Upper lobe of right lung (tissue), 1 donor: ENCODE data around the gene HOXA7. TPM values are rescaled to one million over a fixed set of nuclear protein-coding genes. Genes with fewer than 3 reads are reported as not detected.
A peak's percentile ranks its signal among the peaks of the same experiment; 100 is the strongest.

Experiments used
- ATAC-seq: fragments of 200-7000 bp; cut with Tn5 transposase; one replicate; pipeline ENCODE4 v1.9.1; 2020; ENCODE audit warnings: mild to moderate bottlenecking, moderate library complexity
- DNase-seq: peaks from one replicate; pipeline ENCODE4 v3.0.0-alpha.2; 2020
- H3K27ac ChIP-seq: fragments of 200-600 bp; one replicate; pipeline ENCODE4 v1.8.0; 2022
- H3K27me3 ChIP-seq: fragments of 200-600 bp; one replicate; pipeline ENCODE4 v1.8.0; 2022; ENCODE audit warnings: mild to moderate bottlenecking
- H3K36me3 ChIP-seq: fragments of 200-600 bp; one replicate; pipeline ENCODE4 v1.8.0; 2022
- H3K4me1 ChIP-seq: fragments of 200-600 bp; one replicate; pipeline ENCODE4 v1.8.0; 2022
- H3K4me3 ChIP-seq: fragments of 200-600 bp; one replicate; pipeline ENCODE4 v1.8.0; 2022; ENCODE audit warnings: mild to moderate bottlenecking
- H3K9me3 ChIP-seq: fragments of 200-600 bp; one replicate; pipeline ENCODE4 v1.8.0; 2022
- CTCF ChIP-seq: fragments of 200-600 bp; IDR thresholded peaks from one replicate; pipeline ENCODE4 v1.8.0; 2022; ENCODE audit warnings: antibody characterized with exemption
- intact Hi-C: fragments of 100-400 bp; cut with DNase I; formaldehyde crosslinking; loops from one replicate; pipeline ENCODE4 v1.11.0; 2022
- total RNA-seq: library from RNA; stranded (reverse); fragmentation: NEBNext Ultra II Directional; extraction: Animal tissue kit (Norgen Biotek cat#: 25700); gene quantifications from one replicate; pipeline ENCODE4 v1.2.1, GENCODE V29; 2021
- donor health status: DM: no; HTN: yes; CAD: no; lungs with severe emphysema.

Gene HOXA7
- total RNA-seq, 1 donor from 2014 or later = 2.9 TPM

GRCh38 chr7:27119412-27119911 is 37.0 kb downstream of the HOXA7 start:
- Histone ChIP-seq H3K27ac (peak overlapping the region; percentile 89), H3K9me3 (no peaks in the 10 kb centered on the region), H3K36me3 (no peaks in the 10 kb centered on the region), H3K27me3 (peaks cover 5% of the 10 kb centered on the region), H3K4me3 (peak overlapping the region; percentile 65), H3K4me1 (peaks cover 9% of the 10 kb centered on the region)
- ATAC-seq = no peak
- no peak for TF ChIP-seq CTCF
- no peak for DNase-seq
- intact Hi-C loops = no loop called here

- DNase-seq = no peak
- no peaks in the 10 kb centered on the region for H3K36me3 ChIP-seq
- no peak for TF ChIP-seq CTCF
- H3K4me3 ChIP-seq = peak overlapping the region; percentile 65
- H3K27ac ChIP-seq = peak overlapping the region; percentile 89
- H3K9me3 ChIP-seq = no peaks in the 10 kb centered on the region
- H3K4me1 ChIP-seq = peaks cover 9% of the 10 kb centered on the region
- intact Hi-C loops = no loop called here
- H3K27me3 ChIP-seq = peaks cover 5% of the 10 kb centered on the region
- no peak for ATAC-seq
Observed at GRCh38 chr7:27118580-27118979, 37.9 kb downstream of the HOXA7 start.

GRCh38 chr7:27117887-27118491 is 38.5 kb downstream of the HOXA7 start:
- H3K4me1 ChIP-seq = peaks cover 9% of the 10 kb centered on the region
- no peaks in the 10 kb centered on the region for H3K36me3 ChIP-seq
- TF ChIP-seq CTCF = no peak
- intact Hi-C loops = no loop called here
- ATAC-seq (no peak), DNase-seq (no peak)
- H3K27ac ChIP-seq = peak overlapping the region; percentile 89
- peak overlapping the region; percentile 65 for H3K4me3 ChIP-seq
- H3K27me3 ChIP-seq = peaks cover under 1% of the 10 kb centered on the region
- H3K9me3 ChIP-seq = no peaks in the 10 kb centered on the region

GRCh38 chr7:27116962-27117886 is 39.3 kb downstream of the HOXA7 start:
- no peak for TF ChIP-seq CTCF
- Histone ChIP-seq H3K27ac (peak overlapping the region; percentile 89), H3K27me3 (no peaks in the 10 kb centered on the region), H3K9me3 (no peaks in the 10 kb centered on the region), H3K36me3 (no peaks in the 10 kb centered on the region), H3K4me3 (peak overlapping the region; percentile 65), H3K4me1 (peaks cover 9% of the 10 kb centered on the region)
- intact Hi-C loops = no loop called here
- ATAC-seq = no peak
- no peak for DNase-seq

GRCh38 chr7:27116031-27116961 is 40.2 kb downstream of the HOXA7 start:
- Histone ChIP-seq H3K4me1 (peaks cover 9% of the 10 kb centered on the region), H3K27me3 (no peaks in the 10 kb centered on the region), H3K4me3 (peak overlapping the region; percentile 65), H3K36me3 (no peaks in the 10 kb centered on the region), H3K27ac (peak overlapping the region; percentile 89), H3K9me3 (no peaks in the 10 kb centered on the region)
- DNase-seq = no peak
- no peak for ATAC-seq
- intact Hi-C loops = no loop called here
- no peak for TF ChIP-seq CTCF
